NK-92 treated with Interleukin-12 subunit alpha and Interleukin-12 subunit beta, amount 100 ng/mL, for 24 hours (cell line): ENCODE results near the gene SLC48A1.
A peak's percentile ranks its signal among the peaks of the same experiment; 100 is the strongest.

Source experiments
- DNase-seq: peaks from one replicate; lab custom pipeline; 2025; lab: John Stamatoyannopoulos, UW

Gene SLC48A1

DNA sequence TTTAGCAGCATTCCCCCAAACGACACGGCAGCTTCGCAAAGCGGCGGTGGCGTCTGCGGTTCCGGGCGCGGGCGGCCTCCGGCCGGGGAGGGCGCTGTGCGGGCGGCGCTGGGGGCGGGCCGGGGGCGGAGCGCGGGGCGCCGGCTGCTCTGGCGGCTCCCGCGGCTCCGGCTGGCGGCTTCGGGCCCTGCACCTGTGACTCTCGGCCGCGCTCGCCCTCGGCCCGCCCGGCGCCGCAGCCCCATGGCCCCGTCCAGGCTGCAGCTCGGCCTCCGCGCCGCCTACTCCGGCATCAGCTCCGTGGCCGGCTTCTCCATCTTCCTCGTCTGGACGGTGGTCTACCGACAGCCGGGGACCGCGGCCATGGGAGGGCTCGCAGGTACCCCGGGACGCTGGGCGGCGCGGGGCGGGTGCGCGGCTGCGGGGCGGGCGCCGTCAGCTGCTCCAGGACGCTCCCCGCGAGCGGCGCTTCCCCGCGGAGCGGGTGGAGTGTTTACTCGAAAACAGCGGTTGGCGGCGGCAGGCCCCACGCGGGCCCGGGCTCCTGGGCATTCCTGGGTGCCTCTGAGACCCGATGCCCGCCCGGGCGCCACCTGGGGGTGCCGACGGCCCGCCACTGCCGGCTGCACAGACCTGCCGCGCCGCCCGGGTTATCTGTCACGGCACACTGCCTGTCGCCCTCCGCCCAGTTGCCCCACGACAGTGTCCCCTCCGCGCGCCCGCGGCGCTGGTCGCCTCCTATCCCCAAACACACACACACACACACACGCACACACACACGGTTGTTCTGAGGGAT is at the start of gene SLC48A1:
SLC48A1 (plus strand) TSS at position 177 of the 796 bp plus-strand sequence; CDS start at position 244, 67 bp downstream.
- DNase-seq = no peak

- DNase-seq = no peak
These were observed 47.8 kb upstream of the SLC48A1 start, which contains the start of gene ENDOU for GRCh38 chr12:47725091-47725772. TSS of gene ENDOU (minus strand) at chr12:47725490. CDS start at chr12:47725413, 77 bp downstream.

DNA sequence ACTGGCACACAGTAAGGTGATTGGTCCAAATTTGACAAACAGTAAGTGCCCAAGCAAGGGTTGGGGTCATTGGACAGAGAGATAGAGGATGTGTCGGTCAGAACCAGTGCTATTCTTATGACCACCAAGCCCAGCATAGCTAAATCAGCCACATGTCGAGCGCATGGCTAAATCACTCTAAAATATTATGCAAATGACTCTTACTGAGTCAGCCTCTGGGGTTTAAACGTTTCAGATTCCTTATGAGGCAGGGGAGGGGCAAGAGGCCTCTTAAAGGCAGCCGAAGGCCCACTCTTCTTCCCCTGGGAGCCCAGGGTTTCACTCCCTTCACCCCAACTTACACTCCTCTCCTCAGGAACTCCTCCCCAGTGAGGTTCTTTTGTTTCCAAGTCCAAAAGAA is 47.1 kb upstream of the SLC48A1 start:
- DNase-seq = no peak

DNA sequence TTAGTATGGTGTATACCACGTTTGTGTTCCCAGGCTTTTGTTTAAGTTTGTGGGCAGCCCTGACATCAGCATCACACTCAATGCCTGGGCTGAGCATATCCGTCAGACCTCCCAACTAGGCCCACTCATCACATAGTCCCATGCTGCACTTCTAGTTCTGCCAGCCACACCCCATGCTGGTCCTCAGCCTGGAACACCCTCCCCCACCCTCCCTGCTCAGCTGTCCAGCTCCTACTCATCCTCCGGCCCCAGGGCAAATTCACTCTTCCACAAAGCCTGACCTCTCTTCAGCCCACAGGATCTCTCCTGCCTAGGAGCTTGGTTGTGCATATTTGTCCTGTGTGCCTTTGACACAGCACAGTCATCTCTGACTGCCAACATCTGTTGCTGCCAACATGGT is 43.8 kb upstream of the SLC48A1 start:
- no peak for DNase-seq

- no peak for DNase-seq
These were observed 42.7 kb upstream of the SLC48A1 start for GRCh38 chr12:47730341-47730744.

- DNase-seq = no peak
These were observed 41.3 kb upstream of the SLC48A1 start for GRCh38 chr12:47731723-47732122.

GRCh38 chr12:47732504-47732903 is 40.5 kb upstream of the SLC48A1 start:
- DNase-seq = no peak

DNA sequence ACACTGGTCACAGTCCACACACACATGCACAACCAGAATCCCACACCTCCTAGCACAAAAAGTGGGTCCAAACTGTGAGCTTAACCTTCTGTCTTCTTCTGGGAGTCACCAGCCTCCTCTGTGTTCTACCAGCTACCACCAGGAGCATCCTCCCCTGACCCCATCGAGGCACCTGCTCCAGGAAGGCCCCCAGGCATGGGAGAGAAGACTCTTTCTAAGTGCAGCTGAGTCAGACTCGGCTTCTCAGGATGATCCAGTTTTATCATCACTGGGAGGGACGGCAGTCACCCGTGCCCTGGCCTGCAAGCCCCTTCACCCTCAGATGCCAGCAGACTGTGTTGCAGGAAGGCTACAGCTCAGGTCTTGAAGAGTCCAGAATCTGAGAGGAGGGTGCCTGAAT is 39.9 kb upstream of the SLC48A1 start:
- DNase-seq = no peak

DNA sequence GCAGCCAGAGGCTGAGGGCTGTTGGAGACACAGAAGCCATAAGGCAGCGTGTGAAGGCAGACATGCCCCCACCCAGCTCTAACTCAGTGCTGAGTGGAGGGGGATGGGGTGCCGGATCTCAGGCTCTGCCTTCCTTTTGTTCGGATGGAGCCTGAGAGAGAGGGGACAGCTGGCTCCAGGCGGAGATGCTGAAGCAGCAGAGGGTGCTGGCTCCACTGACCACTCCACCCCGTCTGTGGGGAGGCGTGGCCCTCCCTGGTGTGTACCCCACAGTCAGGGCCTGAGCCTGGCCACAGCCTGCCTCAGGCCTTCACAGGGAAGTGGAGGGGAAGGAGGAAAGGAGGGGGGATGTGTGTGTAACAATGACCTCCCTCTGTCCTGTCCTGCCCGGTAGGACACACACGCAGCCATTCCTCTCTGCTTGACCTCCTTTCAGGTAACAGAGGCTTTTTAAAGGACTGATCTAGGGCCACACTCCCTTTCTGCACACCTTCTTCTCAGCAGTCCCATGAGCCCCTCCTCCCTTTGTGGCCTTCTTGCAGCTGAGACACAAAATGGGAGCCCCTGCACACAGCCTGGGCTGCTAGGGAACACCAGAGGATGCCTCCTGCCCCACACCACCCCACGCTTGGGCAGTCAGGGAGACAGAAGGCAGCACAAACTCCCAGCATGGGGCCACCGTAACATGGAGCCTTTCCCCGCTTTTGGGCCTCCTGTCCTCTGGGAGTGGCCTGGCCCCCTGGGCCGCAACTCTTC is 38.1 kb upstream of the SLC48A1 start:
- DNase-seq = no peak

DNA sequence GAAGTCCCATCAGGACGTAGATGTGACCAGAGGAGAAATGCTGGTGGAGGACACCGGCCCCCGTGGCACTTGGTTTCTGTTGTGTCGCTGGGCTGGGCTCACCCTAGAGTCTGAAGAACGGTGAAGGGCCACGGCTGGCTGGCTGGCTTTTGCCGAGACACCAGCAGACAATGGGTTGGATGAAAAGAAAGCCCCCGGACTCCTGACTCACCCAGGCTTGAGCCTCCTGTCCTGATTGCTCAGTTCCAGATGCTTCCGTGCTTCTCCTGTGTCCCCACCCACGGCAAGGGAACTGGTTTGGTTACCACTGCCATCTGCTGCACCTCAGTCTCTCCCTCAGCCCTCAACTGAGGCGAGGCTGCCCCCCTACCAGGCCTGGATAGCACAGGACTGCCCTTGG is 37.4 kb upstream of the SLC48A1 start:
- no peak for DNase-seq

DNA sequence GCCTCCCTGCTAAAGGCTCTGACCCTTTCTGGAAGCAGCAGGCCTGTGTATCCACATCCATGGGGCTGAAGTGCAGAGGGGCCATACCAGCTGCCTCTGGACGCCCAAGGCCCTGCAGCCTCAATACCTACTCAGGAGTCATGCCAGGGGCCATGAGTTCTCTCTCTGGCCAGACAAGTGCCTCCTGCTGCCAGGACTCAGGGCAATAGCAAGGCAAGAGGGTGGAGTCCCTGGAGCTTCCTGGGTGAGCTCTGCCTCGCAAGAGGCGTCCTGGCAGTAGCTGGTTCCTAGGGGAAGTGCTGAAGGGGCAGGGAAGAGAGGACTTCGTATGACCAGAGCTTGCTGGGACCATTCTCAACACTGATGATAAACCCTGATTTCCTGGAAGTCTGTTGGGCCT is 36.8 kb upstream of the SLC48A1 start:
- no peak for DNase-seq

GRCh38 chr12:47736877-47737676 is 36.0 kb upstream of the SLC48A1 start:
- no peak for DNase-seq

- no peak for DNase-seq
These were observed 35.0 kb upstream of the SLC48A1 start for GRCh38 chr12:47737936-47738594.

DNA sequence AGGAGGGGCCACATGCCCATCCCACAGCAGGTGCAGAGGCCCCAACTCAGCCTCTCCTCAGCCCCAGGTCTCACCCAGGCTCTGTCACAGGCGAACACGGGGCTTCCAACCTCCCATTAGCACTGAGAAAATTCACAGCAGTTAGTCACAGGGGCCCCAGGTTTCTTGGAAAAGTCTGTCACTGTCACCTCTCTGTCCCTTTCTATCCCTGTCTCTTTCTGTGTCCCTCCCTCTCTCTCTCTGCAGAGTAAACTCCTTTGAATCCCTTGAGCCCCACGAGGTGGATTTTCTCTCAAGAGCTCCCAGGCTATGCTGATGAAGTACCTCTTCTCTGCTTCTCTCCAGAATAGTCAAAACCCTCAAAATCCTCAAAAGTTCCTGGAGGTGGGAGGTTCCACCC is 33.7 kb upstream of the SLC48A1 start:
- DNase-seq = no peak

DNA sequence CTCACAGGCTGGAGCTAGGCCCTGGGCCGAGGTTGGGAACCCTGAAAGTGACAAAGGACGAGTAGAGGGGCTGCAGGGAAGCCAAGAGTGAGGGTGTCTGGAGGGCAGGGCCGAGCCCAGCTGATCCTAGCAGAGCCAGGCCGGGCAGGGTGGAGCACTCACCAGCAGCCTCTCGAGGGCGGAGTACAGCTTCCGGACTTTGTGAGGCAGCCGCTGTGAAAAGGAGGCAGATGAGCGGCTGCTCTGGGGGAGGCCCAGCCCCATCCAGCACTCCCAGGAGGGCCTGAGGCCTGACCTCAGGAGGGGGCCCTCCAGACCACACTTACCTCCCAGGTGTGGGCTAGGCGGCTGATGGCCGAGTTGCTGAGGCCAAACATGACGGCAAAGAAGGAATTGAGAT is 33.1 kb upstream of the SLC48A1 start:
- DNase-seq = no peak

- no peak for DNase-seq
These were observed 32.3 kb upstream of the SLC48A1 start for GRCh38 chr12:47740606-47741339.

DNA sequence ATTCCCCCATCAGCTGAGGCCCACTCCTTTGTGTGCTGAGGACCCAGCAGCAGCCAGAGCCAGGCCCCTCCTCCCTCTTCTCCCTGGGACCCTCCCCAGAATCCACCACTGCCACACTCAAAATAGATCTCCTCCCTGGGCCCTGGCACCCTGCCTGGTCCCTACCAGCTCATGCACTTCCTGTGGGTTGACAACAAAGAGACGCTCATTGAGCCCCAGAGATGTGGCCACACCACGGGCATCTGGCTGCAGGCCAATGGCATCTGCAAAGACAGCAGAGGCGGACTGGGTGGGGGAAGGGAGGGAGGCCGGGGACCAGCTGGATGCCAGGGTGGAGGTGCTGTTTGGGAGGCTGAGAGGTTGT is 31.7 kb upstream of the SLC48A1 start:
- no peak for DNase-seq

DNA sequence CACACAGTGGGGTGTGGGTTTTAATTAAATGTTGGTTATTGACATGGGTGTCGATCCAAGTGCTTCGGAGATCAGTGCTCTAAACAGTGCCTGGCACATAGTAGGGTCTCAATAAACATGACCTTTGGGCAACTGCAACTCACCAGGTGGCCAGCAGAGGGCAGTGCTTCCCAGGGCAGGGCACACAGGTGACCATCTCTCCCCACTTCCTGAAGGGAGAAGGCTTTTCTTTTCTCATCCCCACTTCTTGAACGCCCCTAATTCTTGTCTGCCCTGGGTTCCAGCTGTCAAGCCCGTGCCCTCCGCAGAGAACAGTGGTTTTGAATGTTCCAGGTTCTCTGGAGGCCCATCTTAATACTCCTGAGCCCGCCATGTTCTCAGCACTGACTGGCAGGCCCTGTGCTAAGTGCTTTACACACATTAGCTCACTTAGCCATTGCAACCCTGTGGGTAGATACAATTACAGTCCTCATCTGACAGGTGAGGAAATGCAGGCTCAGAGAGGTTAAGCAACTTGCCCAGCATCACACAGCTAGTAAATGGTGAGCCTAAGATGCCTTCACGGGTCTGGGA is 30.7 kb upstream of the SLC48A1 start:
- peak; percentile 49 for DNase-seq

DNA sequence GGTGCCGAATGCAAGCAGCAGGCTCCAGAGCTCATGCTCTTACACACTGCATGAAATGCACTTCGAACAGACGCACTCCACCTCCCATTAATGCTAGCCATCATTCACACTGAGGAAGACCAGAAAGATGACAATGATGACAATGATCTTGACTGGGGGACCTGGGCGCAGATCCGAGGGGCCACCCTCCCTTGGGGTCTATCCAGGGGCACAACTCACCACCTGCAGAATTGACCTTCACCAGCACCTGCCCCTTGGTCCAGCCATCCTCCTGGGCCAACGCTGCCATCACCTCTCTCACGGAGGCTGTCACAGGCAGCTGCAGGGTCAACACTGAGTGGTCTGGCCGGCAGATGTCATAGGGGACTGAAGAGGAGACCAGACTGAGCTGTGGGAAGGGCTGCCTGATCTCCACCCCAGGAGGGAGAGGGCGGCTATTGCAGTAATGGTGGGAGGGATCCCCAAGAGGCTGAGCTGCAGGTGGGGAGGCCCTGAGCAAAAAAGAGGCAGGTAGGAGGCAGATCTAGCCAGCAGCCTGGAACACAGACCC is 29.7 kb upstream of the SLC48A1 start:
- DNase-seq = no peak
